K562 (cell line): ENCODE data around the gene SLC4A3. TPM values are rescaled to one million over a fixed set of nuclear protein-coding genes. Genes with fewer than 3 reads are reported as not detected.

Experiments
- ATAC-seq: fragments of 200-7000 bp; cut with Tn5 transposase; 3 replicates; pipeline ENCODE4 v1.9.1; 2020; ENCODE audit warnings: moderate library complexity
- BruUV-seq: library from RNA; stranded (reverse); fragments of 400-500 nt; replicated peaks from 2 replicates; lab custom pipeline; 2021; lab: Mats Ljungman, UMichigan
- CTCF ChIA-PET: fragments of 300-600 bp; formaldehyde crosslinking; extraction: SDS; loops from one replicate; lab custom pipeline; 2021; ENCODE audit warnings: low intra/inter-chr PET ratio; lab: Yijun Ruan, JAX
- POLR2A ChIA-PET: fragments of 300-600, 350-650 bp; sonication (Branson Sonifier 250); formaldehyde crosslinking; extraction: SDS; loops from one replicate; lab custom pipeline; 2021; ENCODE audit warnings: antibody characterized with exemption, inconsistent platforms; lab: Yijun Ruan, JAX
- DNase-seq, 4 experiments: peaks; one replicate each; pipeline versions ENCODE4 v3.0.0 to v3.0.0-alpha.2; 2011 to 2018; ENCODE audit warnings: low spot score in 3 of 4, mixed read lengths in 3 of 4; ENCODE audit errors: extremely low read depth in 1 of 4
- FAIRE-seq: peaks from 2 replicates; lab custom pipeline; 2011; peaks lifted over from hg19 to GRCh38; lab: Jason Lieb, UNC
- H2AFZ ChIP-seq: 2 replicates; pipeline ENCODE4 v1.6.0; 2011; ENCODE audit warnings: low read depth, low read length, control low read depth, inconsistent platforms
- H3K27ac ChIP-seq: fragments of 200-600 bp; 3 replicates; pipeline ENCODE4 v1.8.0; 2011; ENCODE audit warnings: low read depth, mild to moderate bottlenecking, control low read depth, inconsistent platforms, low read length, moderate library complexity, mixed read lengths; ENCODE audit errors: extremely low read depth
- H3K27me3 ChIP-seq, 2 experiments: fragments of 300-600 bp in 1 of 2; 2 replicates in 1 of 2; 3 replicates in 1 of 2; pipeline versions ENCODE4 v1.6.0 to v1.8.0; 2011; ENCODE audit warnings: inconsistent platforms in 2 of 2, low read length in 2 of 2, mild to moderate bottlenecking in 1 of 2, mixed read lengths in 1 of 2, moderate library complexity in 1 of 2; ENCODE audit not compliant: control insufficient read depth in 2 of 2, insufficient read depth in 2 of 2
- H3K36me3 ChIP-seq: fragments of 300-600 bp; 3 replicates; pipeline ENCODE4 v1.8.0; 2011; ENCODE audit warnings: mild to moderate bottlenecking, low read length, inconsistent platforms; ENCODE audit not compliant: control insufficient read depth, insufficient read depth
- H3K4me1 ChIP-seq, 2 experiments: fragments of 200-600 bp in 1 of 2; replicated peaks in 1 of 2; 2 replicates in 1 of 2; 3 replicates in 1 of 2; pipeline versions ENCODE4 v1.5.1 to v1.8.0; 2011; ENCODE audit warnings: inconsistent platforms in 2 of 2, low read length in 2 of 2, mild to moderate bottlenecking in 1 of 2, mixed read lengths in 1 of 2, moderate library complexity in 1 of 2; ENCODE audit not compliant: control insufficient read depth in 2 of 2, insufficient read depth in 2 of 2
- H3K4me2 ChIP-seq: 2 replicates; pipeline ENCODE4 v1.6.1; 2011; ENCODE audit warnings: low read length, control low read depth, inconsistent platforms, mixed read lengths; ENCODE audit not compliant: insufficient read depth
- H3K4me3 ChIP-seq: fragments of 200-600 bp; sonication (generic), shearing (Covaris generic); 2 replicates; pipeline ENCODE4 v1.5.1; 2016; ENCODE audit warnings: control low read depth, inconsistent platforms
- H3K79me2 ChIP-seq: fragments of 200-600 bp; 3 replicates; pipeline ENCODE4 v1.8.0; 2011; ENCODE audit warnings: low read length, inconsistent platforms; ENCODE audit not compliant: control insufficient read depth, insufficient read depth
- H3K9ac ChIP-seq, 2 experiments: 2 replicates each; pipeline versions ENCODE4 v1.6.0 to v1.6.1; 2011; ENCODE audit warnings: low read depth in 2 of 2, low read length in 2 of 2, control low read depth in 1 of 2, inconsistent platforms in 1 of 2, mild to moderate bottlenecking in 1 of 2, mixed read lengths in 1 of 2; ENCODE audit not compliant: insufficient read depth in 1 of 2
- H3K9me1 ChIP-seq: one replicate; pipeline ENCODE4 v1.6.0; 2011; ENCODE audit warnings: inconsistent platforms, mild to moderate bottlenecking, low read length, moderate library complexity; ENCODE audit not compliant: control insufficient read depth, insufficient read depth
- H3K9me3 ChIP-seq: replicated peaks from 2 replicates; pipeline ENCODE4 v1.5.1; 2011; ENCODE audit warnings: low read depth, low read length, inconsistent platforms; ENCODE audit not compliant: control insufficient read depth, insufficient read depth
- H4K20me1 ChIP-seq: replicated peaks from 2 replicates; pipeline ENCODE4 v1.6.1; 2011; ENCODE audit warnings: low read length, inconsistent platforms, mixed read lengths; ENCODE audit not compliant: control insufficient read depth, insufficient read depth
- CTBP1 ChIP-seq: fragments of 450-650 bp; IDR thresholded peaks from 2 replicates; pipeline ENCODE4 v1.6.1; 2016; ENCODE audit warnings: borderline replicate concordance
- DACH1 ChIP-seq: fragments of 450-650 bp; IDR thresholded peaks from 2 replicates; pipeline ENCODE4 v1.6.1; 2018; ENCODE audit not compliant: partially characterized antibody
- FOXA3 ChIP-seq, 2 experiments: fragments of 450-650 bp in 1 of 2; sonication (generic) in 1 of 2; formaldehyde crosslinking; IDR thresholded peaks in 1 of 2; conservative IDR thresholded peaks in 1 of 2; 2 replicates each; pipeline versions ENCODE4 v1.4.0 to v1.8.0; 2020 to 2022; ENCODE audit warnings: mild to moderate bottlenecking in 2 of 2, missing genetic modification reagents in 1 of 2
- HDAC2 ChIP-seq: fragments of 450-650 bp; IDR thresholded peaks from 2 replicates; pipeline ENCODE4 v1.6.1; 2016; ENCODE audit warnings: mild to moderate bottlenecking
- MXI1 ChIP-seq: IDR thresholded peaks from 2 replicates; pipeline ENCODE4 v1.6.1; 2011; ENCODE audit warnings: low read depth, mild to moderate bottlenecking, improper control_type of control experiment, low read length
- NFATC3 ChIP-seq: fragments of 450-650 bp; IDR thresholded peaks from 2 replicates; pipeline ENCODE4 v1.6.1; 2017; ENCODE audit warnings: mild to moderate bottlenecking
- POLR2A ChIP-seq: fragments of 450-650 bp; conservative IDR thresholded peaks from 2 replicates; pipeline ENCODE4 v1.6.1; 2016
- SETDB1 ChIP-seq: IDR thresholded peaks from one replicate; pipeline ENCODE4 v1.6.1; 2012; ENCODE audit warnings: low read length, control low read depth, inconsistent platforms
- TCF7L2 ChIP-seq: fragments of 150-350 bp; IDR thresholded peaks from 2 replicates; pipeline ENCODE4 v1.6.1; 2016; ENCODE audit warnings: low read depth, mild to moderate bottlenecking, low read length, moderate library complexity
- ZNF124 ChIP-seq: sonication (generic); formaldehyde crosslinking; IDR thresholded peaks from 2 replicates; pipeline ENCODE4 v1.8.1; 2022; ENCODE audit warnings: missing genetic modification reagents
- ZNF212 ChIP-seq: fragments of 450-650 bp; formaldehyde crosslinking; IDR thresholded peaks from 2 replicates; pipeline ENCODE4 v1.4.0; 2020; ENCODE audit warnings: mild to moderate bottlenecking
- ZNF561 ChIP-seq: fragments of 450-650 bp; formaldehyde crosslinking; conservative IDR thresholded peaks from 2 replicates; pipeline ENCODE4 v1.4.0; 2020; ENCODE audit warnings: mild to moderate bottlenecking, moderate library complexity
- ZNF583 ChIP-seq: fragments of 250-450 bp; sonication (Bioruptor Pico); IDR thresholded peaks from 2 replicates; pipeline ENCODE4 v1.4.0; 2020
- ZNF589 ChIP-seq: fragments of 200-800 bp; sonication (Bioruptor generic); IDR thresholded peaks from 2 replicates; pipeline ENCODE4 v1.6.1; 2016; ENCODE audit warnings: low read depth, missing genetic modification characterization, missing compliant biosample characterization
- WGBS: fragments of 100-300 bp; shearing (Covaris generic); methylation state at CpG from one replicate; pipeline ENCODE4 v1.1.6; 2016; ENCODE audit warnings: low coverage, mixed read lengths; ENCODE audit not compliant: insufficient coverage; ENCODE audit errors: missing lambda C conversion rate; 5-methylcytosine and 5-hydroxymethylcytosine counted together
- in situ Hi-C: fragments of 300-500 bp; cut with MboI; formaldehyde crosslinking; loops from 4 replicates; pipeline ENCODE4 v1.15.0; 2018; ENCODE audit warnings: inconsistent platforms, mixed read lengths
- intact Hi-C: fragments of 100-400 bp; cut with micrococcal nuclease; formaldehyde crosslinking; loops from 2 replicates; pipeline ENCODE4 v1.14.2; 2022
- polyA plus RNA-seq, 8 experiments: library from polyadenylated mRNA; depleted of rRNA in 4 of 8; stranded (reverse) in 5 of 8; unstranded in 3 of 8; fragments of >200 nt; fragmentation: Nextera tagmentation in 2 of 8; fragmentation: Illumina TruSeq in 1 of 8; extraction: Ambion mirVana in 2 of 8; extraction: Trizol in 1 of 8; gene quantifications; 2 replicates each; pipeline versions ENCODE4 v1.2.1 to v1.2.3, GENCODE V29; 2011 to 2014; ENCODE audit warnings: inconsistent platforms in 1 of 8, missing spikeins in 1 of 8
- total RNA-seq, 7 experiments: library from RNA; depleted of rRNA in 6 of 7; stranded (reverse); fragments of >200 nt in 6 of 7; fragmentation: Illumina TruSeq in 2 of 7; extraction: Trizol in 2 of 7; gene quantifications; 2 replicates each; pipeline versions ENCODE4 v1.2.1 to v1.2.3, GENCODE V29; 2011 to 2021; ENCODE audit warnings: low replicate concordance in 1 of 7
- TF ChIP-seq, protein P1 (sequence below): fragments of 450-650 bp; IDR thresholded peaks from 2 replicates; pipeline ENCODE4 v1.6.1; 2016
- TF ChIP-seq, protein P2 (sequence below): sonication (generic); IDR thresholded peaks from 2 replicates; pipeline ENCODE4 v1.6.1; 2016
- TF ChIP-seq, protein P3 (sequence below): fragments of 250-450 bp; sonication (Bioruptor Pico); IDR thresholded peaks from 2 replicates; pipeline ENCODE4 v1.8.0; 2022; ENCODE audit warnings: moderate library complexity, mild to moderate bottlenecking, inconsistent platforms

The SLC4A3 gene
- total and polyA plus RNA-seq, 9 of the 15 experiments (the other 6 are each of a cell fraction or from before 2014, with no cell fraction given) = 0.04 to 0.31 (median 0.16) TPM; not detected in 5

DNA sequence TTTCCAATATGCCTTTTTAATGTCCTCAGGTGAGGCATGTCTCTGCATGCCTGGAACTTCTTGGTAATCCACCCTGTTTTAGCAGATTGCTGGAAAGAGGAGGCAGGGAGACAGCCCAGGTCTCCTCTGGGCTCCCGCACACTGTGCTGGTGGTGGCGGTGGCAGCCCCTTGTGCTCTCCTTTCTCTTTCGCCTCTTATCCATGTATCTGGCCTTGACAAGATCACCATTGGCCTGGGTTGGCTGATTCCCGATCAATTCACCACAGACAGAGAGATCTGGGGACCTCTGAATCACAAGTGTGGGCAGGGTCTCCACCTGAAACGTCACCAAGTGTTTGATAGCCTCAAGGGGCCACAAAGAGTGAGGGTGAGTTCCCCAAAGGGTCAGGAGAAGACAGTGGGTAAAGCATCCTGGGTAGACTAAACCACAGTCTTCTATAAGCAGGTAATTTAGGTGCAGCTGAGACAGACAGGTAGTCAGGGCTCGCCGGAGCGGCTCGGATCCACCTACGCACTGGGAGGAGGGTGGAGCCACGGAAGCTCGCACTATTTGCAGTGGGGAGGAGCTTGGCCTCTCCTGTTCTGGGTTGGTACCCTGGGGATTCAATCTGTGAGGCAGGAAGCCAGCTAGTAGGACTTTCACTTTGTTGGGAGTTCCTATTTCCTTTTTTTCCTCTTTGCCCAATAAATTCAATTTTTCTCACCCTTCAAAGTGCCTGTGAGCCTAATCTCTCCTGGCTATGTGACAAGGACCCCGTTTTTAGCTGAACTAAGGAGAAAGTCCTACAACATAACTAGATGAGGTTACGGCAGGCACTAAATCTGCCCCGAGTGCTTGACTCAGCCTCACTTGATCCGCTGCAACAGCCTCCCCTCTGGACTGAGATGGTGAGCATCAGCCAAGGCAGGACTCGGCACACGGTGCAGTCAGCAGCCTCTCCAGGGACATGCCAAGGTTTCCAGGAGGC lies 57.6 kb downstream of the SLC4A3 start:
- in situ Hi-C loops (loop anchor here (5.0 kb wide), 1 partner anchor 38 kb away; no protein-coding TSS in a partner anchor), intact Hi-C loops (no loop called here)
- Histone ChIP-seq H3K4me2 (peak overlapping the region; percentile 78), H3K27me3 (no peaks in the 10 kb centered on the region), H3K9me1 (no peaks in the 10 kb centered on the region), H3K36me3 (no peaks in the 10 kb centered on the region), H3K9me3 (no peaks in the 10 kb centered on the region), H3K79me2 (no peaks in the 10 kb centered on the region), H3K4me3 (peak overlapping the region; percentile 32), H3K4me1 (peaks cover 5% of the 10 kb centered on the region in 2 experiments; a peak in 3 of 5 replicates), H3K27ac (no peak overlapping the region; the same call in 2 of the 3 replicates), H3K9ac (peak overlapping the region; percentile 34 to 66; a peak in 2 of 4 replicates), H4K20me1 (no peaks in the 10 kb centered on the region), H2AFZ (peak overlapping the region; percentile 95)
- ChIA-PET POLR2A (no interaction called here), CTCF (no interaction called here)
- BruUV-seq = TSS peak; percentile 59
- ATAC-seq (peak; percentile 95), FAIRE-seq (peak; percentile 83), DNase-seq (peak; percentile 49 to 73 (median 56))
- 18% methylated on average over 16 of the region's 18 CpGs for WGBS
- TF ChIP-seq MXI1 (no peak), TCF7L2 (no peak), ZNF124 (no peak), ZNF589 (CRISPR knock-in tag) (no peak), ZNF583 (no peak), HDAC2 (no peak), ZNF212 (CRISPR knock-in tag) (no peak), ZNF561 (no peak), FOXA3 (CRISPR knock-in tag; conservative IDR thresholded peaks at IDR 0.05 in 1 of 2, IDR thresholded peaks at IDR 0.05 in 1 of 2) (no peak), POLR2A (peak; percentile 66), CTBP1 (peak; percentile 36; the same call in 1 of the 2 replicates), NFATC3 (peak; percentile 79), DACH1 (no peak), SETDB1 (no peak)
- TF ChIP-seq, protein P1, sequence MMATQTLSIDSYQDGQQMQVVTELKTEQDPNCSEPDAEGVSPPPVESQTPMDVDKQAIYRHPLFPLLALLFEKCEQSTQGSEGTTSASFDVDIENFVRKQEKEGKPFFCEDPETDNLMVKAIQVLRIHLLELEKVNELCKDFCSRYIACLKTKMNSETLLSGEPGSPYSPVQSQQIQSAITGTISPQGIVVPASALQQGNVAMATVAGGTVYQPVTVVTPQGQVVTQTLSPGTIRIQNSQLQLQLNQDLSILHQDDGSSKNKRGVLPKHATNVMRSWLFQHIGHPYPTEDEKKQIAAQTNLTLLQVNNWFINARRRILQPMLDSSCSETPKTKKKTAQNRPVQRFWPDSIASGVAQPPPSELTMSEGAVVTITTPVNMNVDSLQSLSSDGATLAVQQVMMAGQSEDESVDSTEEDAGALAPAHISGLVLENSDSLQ = peak; percentile 78
- TF ChIP-seq, protein P2, sequence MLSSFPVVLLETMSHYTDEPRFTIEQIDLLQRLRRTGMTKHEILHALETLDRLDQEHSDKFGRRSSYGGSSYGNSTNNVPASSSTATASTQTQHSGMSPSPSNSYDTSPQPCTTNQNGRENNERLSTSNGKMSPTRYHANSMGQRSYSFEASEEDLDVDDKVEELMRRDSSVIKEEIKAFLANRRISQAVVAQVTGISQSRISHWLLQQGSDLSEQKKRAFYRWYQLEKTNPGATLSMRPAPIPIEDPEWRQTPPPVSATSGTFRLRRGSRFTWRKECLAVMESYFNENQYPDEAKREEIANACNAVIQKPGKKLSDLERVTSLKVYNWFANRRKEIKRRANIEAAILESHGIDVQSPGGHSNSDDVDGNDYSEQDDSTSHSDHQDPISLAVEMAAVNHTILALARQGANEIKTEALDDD = 0 out of 2 replicates have a peak, but pooled peaks have one; percentile 18
- TF ChIP-seq, protein P3, sequence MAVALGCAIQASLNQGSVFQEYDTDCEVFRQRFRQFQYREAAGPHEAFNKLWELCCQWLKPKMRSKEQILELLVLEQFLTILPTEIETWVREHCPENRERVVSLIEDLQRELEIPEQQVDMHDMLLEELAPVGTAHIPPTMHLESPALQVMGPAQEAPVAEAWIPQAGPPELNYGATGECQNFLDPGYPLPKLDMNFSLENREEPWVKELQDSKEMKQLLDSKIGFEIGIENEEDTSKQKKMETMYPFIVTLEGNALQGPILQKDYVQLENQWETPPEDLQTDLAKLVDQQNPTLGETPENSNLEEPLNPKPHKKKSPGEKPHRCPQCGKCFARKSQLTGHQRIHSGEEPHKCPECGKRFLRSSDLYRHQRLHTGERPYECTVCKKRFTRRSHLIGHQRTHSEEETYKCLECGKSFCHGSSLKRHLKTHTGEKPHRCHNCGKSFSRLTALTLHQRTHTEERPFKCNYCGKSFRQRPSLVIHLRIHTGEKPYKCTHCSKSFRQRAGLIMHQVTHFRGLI = no peak
